Activated CD4-positive, CD25-positive, alpha-beta regulatory T cell treated with anti-CD3 and anti-CD28 coated beads, Interleukin-2, amount 50 U/mL, for 16 hours (primary cell): ENCODE data around the gene PIERCE2.
"Not testable (repeated sequence)": the region's sequence is repeated elsewhere in the genome, so short reads cannot be mapped to it uniquely, and the experiment has no call there.

Experiments
- DNase-seq: peaks from one replicate; pipeline ENCODE4 v3.0.0-alpha.2; 2020; ENCODE audit warnings: low read depth, low spot score

The PIERCE2 gene, protein sequence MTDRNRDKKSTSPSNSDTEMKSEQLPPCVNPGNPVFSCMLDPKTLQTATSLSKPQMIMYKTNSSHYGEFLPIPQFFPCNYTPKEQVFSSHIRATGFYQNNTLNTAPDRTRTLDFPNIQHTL

DNA sequence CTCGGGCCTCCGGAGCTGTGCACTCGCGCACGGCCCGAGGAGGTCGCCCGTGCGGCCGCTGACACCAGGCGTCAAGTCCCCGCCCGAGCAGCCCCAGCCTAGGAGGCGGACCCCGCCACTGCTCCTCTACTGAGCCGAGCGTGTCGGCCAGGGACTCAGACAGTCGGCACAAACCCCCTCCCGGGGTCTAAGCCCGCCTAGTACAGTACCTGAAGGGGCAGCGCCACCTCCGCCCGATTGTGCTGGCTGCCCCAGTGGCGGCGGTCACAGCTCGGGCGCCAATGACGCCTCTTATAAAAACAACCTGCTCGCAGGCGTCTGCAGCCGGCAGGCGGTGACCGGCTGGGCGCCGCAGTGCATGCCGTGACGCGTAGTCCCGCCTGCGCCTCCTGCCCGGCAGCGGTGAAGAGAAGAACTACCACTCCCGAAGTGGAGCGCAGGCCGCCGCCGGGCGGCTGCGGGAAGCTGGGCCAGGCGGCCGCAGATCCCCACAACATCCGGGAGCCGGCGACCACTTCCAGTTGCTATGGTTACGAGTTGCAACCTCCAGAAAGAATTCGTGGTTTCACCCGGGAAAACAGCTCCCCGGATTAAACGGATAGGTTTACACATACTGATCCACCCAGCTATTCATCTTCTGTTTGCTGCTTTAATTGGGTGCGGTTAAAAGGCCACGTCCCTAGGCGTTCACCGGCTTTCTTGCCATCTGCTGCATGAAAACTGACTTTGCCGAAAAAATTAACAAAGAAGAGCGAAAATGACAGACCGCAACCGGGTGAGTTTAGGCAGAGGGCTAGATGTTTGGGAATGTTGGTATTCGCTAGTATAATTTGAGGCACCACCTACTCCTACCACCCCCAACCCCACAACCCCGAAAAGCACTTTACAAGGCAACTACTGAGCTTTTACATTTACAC lies at the start of gene PIERCE2, which contains the start of gene CCPG1:
Gene PIERCE2 (plus strand): TSS at position 484 of the 917 bp plus-strand sequence. CDS start 274 bp downstream, at position 758.
Gene CCPG1 (minus strand): TSS at position 348 of the 917 bp plus-strand sequence. CDS start 18,935 bp downstream, outside the sequence.
- peak; percentile 79 for DNase-seq

DNA sequence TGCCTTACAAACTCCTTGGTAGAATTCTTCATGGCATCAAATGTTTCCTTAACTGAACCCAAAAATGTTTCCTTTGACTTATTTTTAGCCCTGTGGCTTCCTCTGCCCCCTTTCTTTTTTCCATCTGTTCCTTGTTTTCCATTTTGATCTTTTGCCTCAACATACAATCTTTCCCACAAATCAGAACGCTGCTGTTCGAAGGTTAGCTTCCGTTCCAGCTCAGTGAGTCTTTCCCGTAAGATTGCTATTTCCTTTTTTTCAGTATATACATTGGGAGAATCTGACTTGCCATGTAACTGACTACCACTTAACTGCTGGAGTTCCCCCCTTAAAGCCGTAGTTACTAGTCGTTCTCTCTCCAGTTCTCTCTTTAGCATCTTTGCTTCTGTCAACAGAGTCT lies 48.0 kb upstream of the PIERCE2 start:
- no peak for DNase-seq

DNA sequence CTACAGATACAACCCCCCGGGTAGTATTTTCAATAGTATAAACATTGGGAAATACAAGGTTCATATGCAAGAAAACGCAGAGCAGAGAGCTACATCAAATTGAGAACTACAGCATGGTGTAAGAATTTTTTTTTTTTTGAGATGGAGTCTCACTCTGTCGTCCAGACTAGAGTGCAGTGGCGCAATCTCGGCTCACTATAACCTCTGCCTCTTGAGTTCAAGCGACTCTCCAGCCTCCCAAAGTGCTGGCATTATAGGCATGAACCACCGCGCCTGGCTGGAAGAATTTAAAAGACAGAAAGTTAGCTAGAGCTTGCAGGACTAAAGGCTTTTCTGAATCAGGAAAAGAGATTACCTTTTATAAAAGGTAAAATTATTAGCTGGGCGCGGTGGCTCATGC lies 47.2 kb upstream of the PIERCE2 start:
- no peak for DNase-seq

DNA sequence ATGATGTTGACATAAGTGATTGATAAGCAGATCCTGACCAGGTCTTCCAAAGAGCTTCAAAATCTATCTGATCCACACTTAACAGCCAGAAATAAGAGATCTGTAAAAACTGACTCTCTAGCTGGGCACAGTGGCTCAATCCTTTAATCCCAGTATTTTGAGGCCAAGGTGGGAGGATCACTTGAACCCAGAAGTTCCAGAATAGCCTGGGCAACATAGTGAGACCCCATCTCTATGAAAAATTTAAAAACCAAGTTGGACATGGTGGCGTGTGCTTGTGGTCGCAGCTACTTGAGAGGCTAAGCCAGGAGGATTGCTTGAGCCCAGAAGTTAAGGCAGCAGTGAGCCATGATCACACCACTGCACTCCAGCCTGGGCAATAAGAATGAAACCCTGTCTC lies 45.7 kb upstream of the PIERCE2 start:
- no peak for DNase-seq

DNA sequence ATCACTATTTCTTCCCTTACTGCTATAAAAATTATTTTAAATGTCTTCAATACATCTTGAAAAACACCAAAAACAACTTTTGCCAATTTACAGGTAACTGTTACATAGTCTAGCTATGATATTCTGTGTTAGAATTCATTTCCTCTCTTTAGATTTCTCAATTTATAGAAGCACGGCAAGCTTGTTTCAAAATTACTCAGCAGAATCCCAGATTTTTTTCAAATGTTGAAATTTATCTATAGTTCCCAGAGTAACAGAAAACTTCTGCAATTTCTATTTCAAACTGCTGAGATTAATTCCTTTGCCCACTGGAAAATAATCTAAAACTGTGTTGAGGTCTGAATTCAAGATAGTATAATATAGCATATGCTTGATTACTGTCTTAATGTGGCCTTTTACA lies 41.3 kb upstream of the PIERCE2 start:
- DNase-seq, result no peak

DNA sequence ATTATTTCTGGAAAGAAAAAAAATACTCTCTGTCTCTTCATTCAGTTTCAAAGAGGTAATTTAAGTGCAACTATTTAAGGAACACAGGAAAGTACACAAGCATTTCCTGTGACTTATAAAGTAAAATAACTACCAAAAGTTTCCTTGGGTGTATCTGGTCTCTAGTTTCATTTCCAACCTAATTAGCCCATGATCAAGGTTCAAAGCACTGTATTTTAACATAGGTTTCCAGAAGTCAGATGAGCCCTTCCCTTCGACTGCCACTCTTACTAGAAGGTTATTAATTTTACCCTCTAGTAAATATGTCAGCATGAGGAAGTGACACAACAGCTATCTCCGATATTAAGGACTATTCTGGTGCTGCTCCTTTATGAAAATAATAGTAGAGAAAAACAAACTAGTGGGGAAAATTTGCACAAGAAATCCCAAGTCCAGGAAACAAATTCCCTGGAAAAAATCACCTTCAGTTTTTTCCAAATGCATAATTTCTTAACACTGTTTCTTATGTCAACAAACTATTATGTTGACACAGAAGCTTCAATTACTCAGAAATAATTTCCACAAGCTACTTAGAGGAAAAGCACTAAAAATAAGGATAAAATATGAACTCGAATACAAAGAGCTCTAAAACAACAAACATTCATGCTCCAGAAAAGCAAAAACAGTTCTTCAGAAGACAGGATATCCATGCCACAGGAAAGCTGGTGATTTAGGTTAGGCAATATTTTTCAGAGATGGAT lies 35.4 kb upstream of the PIERCE2 start:
- no peak for DNase-seq

DNA sequence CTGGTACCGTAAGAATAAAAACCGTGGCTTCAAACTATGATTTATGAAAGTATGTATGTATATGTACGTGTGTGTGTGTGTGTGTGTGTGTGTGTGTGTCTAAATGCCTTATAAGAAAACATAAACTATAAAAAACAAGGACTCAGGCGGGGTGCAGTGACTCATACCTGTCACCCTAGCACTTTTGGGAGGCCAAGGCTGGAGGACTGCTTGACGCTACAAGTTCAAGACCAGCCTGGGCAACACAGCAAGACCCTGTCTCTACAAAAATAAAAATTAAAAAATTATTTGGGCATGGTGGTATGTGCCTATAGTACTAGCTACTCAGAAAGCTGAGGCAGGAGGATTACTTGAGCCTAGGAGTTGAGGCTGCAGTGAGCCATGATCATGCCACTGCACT lies 29.2 kb upstream of the PIERCE2 start:
- DNase-seq, result no peak

DNA sequence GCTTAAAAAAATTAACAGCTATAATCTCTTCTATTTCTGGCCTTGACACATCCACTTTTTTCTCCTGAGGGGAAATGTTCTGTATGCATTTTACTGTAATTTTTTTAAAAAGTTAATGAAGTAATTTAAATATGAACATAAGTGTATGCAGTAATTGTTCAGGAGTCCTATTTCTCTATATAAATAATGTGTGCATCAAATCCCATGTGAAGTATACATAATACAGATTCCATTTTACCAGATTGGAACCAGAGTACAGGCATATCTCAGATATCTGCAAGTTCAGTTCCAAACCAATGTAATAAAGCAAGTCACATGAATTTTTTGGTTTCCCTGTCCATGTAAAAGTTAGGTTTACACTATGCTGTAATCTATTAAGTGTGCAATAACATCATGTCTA lies 26.7 kb upstream of the PIERCE2 start:
- DNase-seq, result no peak

DNA sequence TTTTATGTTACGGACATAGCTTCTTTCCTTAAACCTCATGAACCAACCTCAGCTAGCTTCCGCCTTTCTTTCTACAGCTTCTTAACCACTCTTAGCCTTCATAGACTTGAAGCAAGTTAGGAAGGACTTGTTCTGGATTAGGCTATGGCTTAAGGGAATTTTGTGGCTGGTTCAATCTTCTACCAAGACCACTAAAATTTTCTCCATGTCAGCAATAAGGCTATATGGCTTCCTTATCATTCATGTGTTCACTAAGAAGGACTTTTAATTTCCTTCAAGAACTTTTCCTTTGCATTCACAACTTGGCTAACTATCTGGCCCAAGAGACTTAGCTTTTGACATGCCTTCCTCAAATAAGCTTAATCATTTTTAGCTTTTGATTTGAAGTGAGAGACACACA lies 24.6 kb upstream of the PIERCE2 start:
- no peak for DNase-seq

DNA sequence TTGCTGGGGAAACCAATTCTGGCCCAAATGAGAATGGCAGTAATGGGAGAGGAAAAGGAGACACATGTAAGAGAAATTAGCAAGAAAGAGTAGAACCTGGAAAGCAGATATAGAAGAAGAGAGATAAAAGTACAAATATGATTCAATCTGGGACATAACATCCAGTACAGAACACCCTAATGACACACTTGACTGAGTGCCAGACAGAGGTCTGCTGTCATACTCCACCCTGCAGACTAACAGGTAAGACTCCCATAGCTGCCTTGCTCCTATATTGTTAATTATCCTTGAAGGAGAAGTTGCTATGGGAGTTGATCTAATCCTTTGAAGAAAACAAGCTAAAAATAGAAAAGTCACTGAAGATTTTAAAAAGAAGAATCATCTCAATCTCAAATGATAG lies 21.3 kb upstream of the PIERCE2 start:
- DNase-seq, result no peak

DNA sequence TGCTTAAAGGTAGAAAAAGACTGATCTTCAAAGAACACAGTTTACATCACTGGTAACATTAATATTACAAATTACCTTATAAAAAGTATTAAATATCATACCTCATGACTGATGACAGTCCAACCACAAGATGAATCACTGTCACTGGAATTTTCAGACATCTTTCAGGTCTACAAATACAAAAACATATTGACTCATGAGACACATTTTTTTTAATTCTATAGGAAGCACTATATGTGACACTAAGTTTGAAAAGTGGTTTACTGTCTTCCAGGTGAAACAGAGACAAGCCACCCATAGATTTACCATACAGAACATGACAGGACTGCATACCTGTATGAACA lies 19.1 kb upstream of the PIERCE2 start:
- no peak for DNase-seq

DNA sequence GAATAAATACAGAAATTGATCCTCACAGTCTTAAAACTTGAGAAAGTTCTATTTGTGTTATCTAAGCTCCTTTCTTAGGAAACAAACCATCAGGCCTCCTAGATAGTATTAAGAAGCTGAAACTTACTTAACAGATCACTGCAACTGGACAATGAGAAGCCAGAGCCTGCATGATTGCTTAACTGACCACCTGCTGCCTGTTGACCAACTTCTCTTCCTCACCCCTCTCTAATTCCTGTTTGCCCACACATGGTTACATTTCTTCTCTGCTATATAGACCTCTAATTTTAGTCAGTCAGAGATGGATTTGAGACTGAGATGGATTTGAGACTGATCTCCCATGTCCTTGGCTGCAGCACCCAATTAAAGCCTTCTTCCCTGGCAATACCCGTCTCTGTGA lies 13.6 kb upstream of the PIERCE2 start:
- no peak for DNase-seq

DNA sequence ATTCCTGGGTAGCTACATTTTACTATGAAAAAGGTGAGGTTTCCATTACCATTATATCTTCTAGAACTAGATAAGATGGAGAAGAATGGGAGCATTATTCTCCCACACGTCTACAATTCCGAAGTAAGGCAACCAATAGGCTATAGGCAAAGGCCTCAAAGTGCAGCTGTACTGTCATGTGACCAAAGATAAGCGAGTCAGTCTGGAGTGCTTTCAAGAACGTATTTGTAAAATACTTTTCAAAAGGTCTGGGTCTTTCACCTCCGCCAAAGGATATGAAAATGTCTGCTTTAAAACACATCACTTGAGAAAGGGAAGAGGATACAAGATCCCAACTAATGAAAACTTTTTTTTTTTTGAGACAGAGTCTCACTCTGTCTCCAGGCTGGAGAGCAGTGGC lies 10.1 kb upstream of the PIERCE2 start:
- DNase-seq, result no peak

DNA sequence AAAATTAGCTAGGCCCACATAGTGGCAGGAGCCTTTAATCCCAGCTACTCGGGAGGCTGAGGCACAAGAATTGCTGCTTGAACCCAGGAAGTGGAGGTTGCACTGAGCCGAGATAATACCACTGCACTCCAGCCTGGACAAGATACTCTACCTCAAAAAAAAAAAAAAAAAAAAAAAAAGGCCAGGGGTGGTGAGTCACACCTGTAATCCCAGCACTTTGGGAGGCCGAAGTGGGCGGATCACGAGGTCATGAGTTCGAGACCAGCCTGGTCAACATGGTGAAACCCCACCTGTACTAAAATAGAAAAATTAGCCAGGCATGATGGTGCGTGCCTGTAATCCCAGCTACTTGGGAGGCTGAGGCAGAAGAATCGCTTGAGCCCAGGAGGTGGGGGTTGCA lies 8.2 kb upstream of the PIERCE2 start:
- DNase-seq, result not testable (repeated sequence)

DNA sequence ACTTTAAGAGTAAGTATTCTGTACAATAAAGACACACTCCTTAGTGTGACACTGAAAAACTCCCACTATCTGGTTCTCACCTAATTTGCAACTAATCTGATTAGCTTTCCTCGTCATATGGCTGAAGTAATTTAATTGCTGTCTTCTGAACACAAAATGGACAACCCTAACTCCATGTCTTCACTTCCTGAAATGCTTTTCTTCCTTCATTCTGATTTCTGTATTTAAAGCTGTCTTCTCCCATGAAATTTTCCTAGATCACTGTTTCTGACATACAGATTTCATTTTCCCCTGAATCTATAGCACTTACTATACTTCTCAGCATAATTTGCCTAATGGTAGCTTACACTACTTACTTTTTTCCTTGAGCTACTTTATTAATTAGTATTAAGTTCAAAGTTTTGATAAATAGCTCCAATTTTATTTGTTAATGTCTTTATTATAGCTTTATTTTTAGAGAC lies 6.5 kb upstream of the PIERCE2 start:
- no peak for DNase-seq

DNA sequence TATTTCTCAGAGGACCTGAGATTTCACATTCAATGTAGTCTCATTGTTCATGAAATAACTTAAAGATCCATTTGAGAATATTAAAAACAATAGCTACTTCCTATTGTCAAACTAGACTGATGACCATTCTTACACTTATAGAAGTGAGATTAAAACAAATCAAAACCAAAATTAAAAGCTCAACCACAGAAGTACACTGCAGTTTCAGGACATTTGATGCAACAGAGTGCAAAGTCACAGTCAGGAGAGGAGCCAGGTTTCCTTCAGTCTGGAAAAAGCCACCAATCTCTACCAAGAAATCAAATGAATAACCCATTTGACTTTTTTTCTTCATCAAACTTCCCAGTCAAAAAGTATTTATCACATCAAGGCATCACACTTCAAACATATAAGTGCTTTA lies 5.6 kb upstream of the PIERCE2 start:
- no peak for DNase-seq

DNA sequence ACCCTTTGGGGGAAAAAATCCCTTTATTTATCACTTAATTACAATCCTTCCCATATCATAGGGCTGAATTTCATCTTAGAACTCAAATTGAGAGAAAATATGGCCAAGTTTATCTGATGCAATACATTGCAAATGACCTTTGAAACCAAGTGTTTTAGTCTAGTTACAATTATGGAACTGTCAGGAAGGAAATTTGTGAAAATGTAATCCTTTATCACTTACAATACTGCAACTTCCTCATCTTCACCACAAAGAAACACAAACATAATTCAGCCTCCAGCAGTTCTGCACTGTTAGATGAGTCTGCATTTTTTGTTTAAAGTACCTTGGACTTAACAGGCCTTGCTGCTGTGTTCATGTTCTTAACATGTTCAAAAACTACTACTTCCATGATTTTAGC lies 4.8 kb upstream of the PIERCE2 start:
- DNase-seq, result no peak

DNA sequence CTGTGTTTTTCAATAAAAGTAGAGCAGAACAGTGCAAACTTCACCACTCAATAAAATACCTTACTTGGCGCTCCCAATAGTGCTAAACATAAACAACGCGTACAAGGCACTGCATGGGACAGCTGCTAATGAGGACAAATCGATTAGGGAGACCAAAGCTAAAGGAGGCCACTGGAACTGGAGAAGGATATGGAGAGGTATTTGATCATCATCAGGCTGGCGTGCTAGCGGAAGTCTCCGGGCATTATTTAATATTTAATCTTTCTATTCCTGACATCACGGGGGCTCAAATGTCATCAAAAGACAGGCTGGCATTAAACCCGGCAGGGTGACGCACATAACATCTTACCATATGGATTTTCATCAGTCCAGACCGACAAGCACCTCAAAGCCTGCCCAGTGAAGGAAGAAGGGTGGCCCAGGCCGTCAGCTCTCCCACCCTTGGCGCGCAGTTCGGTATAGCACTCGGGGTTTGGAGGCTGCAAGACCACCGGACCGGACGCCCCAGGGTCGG lies 740 bp upstream of the PIERCE2 start:
- DNase-seq, result no peak

DNA sequence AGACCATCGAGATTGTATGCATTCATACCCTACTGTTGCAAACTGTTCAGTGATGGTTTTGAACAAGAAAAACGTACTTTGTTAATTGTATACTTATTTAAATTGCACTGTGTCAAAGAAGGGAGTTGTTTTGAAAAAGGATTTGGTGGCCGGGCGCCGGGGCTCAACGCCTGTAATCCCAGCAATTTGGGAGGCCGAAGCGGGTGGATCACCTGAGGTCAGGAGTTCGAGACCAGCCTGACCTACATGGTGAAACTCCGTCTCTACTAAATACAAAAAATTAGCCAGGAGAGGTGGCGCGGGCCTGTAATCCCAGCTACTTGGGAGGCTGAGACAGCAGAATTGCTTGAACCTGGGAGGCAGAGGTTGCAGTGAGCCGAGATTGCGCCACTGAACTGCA lies 681 bp downstream of the PIERCE2 start:
- not testable (repeated sequence) for DNase-seq

DNA sequence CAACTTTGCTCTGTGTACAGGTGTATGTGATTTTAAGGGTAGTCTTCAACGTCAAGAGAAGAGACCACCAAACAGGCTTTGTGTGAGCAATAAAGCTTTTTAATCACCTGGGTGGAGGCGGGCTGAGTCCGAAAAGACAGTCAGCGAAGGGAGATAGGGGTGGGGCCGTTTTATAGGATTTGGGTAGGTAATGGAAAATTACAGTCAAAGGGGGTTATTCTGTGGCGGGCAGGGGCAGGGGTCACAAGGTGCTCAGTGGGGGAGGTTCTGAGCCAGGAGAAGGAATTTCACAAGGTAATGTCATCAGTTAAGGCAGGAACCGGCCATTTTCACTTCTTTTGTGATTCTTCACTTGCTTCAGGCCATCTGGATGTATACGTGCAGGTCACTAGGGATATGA lies 9.4 kb downstream of the PIERCE2 start:
- not testable (repeated sequence) for DNase-seq

DNA sequence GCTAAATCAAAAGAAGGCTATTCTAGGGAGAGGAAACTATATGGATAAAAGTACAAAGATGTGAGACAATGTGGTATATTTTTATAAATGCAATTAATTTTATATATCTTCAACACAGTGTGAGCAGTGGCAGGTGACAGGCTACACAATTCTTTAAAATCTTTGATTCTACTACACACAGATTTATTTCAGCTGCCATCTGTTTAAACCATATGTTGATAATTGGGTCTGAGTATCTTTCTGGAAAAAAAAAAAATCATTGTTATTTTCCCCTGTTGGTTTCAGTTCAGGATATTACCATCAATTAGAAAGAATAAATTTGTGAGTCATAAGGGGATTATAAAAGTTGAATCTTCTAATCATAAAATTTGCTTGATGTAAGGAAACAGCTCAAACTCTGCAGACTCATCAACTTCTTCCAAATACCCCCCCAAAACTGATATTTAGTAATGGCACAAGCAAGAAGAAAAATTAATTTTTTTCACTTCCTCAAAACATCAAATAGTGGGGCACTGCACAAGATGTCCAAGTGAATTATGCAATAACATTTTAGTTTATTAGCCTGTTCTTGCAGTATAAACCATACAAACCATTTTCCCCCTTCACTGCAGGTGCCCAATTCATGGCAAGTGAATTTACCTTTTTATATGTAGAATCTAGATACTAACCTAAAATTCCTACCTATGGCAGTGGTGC lies 12.0 kb downstream of the PIERCE2 start:
- DNase-seq, result no peak

DNA sequence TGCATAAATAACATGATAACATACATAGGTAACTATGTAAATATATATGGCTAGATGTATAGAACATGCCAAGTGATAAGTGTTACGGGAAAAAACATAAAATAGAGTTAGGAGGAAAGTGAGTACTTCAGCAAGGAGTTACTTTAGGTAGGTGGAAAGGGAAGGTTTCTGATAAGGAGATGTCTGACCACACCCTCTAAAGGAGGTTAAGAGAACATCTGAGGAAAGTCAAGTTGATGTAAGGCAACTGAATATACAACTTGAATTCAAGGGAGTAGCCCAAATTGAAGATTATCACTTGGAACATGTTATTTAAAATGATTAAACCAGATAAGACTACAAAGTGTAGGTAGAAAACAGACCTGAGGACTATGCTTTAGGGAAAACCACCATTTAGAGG lies 13.8 kb downstream of the PIERCE2 start:
- DNase-seq, result no peak
